Measurements from ENCODE around the gene CDYL.
A peak's percentile ranks its signal among the peaks of the same experiment; 100 is the strongest.

CDYL gene

DNA sequence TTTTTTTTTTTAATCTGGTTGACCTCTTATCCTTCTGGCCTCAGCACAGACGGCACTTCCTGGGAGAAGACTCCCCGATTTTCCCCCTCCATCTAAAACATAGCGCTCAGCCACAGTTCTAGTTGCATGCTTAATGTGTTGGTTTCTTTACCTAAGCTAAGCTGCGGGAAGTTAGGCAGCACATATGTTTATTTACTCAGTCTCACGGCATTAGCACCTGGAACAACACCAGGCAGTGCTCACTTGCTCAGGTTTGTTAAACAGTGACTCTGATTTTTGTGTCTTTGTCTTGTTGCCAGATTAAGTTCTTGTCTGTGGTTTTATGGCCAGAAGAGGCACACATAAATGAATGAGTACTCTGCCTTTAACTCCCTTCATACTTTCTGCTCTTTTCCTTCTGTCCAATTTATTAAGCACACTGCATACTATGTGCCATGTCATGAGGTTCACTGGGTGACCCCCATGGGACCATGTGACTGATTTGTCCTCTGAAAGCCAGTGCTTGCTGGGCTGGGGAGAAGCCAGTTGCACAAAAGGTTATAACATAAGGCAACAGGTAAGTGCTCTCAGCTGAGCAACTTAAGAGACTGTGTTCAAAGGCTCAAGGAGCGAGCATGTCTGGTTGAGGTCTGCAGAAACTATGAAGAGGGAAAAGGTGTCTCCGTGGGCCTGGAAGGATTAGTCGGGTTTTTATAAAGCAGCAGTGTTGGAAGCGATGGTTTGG, 134.0 kb downstream of the CDYL start:
- DNase-seq = no peak

DNA sequence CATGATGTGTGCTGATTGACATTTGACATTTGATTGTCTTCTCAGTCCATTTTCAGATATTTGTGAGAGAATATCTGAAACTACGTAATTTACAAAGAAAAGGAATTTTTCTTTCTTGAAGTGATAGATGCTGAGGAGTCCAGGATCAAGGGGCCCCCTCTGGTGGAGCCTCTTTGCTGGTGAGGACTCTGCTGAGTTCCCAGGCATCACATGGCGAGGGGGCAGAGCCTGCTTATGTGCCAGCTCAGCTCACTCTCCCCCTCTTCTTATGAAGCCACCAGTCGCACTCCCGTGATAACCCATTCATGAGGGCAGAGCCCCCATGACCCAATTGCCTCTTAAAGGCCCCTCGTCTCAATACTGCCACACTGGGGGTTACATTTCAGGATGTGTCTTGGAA, 136.4 kb downstream of the CDYL start:
- DNase-seq = no peak

DNA sequence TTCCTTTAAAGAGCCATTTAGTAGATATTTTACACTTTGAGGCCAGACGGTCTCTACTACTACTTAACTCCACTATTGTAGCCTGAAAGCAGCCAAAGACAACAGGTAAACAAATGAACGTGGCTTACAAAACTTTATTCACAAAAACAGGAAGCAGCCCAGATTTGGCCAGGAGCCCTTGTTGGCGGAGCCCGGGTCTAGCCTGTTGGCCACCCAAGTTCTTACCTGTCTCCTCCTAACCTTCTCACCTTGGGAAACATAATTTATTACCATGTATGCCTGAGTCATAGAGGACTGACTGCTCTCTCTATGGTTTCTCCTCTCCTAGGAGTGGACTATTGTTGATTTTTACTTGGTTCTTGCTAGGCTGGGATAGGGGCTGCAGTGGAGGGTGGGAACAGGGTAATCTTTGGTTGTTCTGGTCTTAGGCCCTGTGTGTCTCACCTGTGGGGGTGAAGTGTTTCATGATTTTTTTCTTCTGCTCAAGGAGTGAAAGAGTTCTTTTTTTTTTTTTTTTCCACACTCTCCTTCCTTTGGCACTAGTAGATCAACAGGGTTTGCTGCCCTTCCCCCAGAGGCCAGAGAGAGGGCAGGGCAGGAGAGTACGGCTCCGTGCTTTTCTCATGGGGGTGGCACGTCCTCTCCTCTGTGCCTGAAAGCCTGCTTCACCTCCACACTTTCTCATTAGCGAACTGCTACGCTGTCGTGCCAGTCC, 137.7 kb downstream of the CDYL start:
- DNase-seq = no peak

- peak; percentile 65 for DNase-seq
These were observed 138.4 kb downstream of the CDYL start for GRCh38 chr6:4914420-4915159.

DNA sequence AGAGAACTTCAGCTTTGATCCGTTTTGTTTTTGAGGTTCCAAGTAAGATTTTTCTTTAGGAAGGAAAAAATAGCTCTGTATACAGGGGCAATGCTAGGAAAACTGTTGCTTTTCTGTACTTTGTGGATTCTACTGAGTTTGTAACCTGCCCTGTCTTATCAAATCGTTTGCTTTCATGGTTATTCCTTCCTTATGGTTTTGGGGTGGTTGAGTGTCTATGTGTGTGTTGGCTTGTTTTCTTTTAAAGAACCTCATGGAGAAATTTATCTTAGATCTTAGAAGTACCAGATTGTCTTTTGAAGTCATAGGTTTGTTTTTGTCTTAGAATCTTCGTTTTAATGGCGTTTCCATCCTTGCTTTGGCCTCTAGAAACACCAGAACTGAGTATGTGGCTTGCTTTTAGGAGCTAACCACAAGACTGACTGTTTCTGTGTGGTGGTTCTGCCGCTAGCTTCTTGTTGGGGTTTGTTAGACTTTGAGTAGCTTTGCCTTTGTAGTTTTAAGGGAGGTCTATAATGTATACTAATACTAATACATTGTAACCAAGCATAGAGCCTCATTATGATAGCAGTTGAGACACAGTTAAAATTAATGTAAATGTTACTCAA, 140.9 kb downstream of the CDYL start:
- DNase-seq = no peak

DNA sequence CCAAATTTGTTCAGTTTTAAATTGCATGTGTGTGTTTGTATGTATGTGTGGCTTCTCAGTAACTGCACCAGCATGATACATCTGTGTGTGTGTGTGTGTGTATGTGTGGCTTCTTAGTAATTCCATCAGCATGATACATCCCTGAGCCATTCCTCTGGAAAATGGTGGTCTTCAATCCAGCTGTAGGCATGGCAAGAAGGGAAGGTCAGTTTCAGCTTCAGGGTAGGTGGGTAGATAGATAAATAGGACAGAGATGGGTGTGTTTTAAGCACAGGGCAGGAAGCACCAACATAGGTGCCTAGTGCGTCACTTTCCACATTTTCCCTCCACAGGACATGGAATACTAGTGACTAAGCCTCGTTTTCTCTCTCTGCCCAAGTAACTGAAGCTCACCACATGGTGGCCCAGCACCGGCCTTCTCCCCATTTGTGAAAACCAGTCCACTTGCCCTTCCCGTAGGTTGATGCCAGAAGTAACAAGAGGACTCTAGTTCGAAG, 144.8 kb downstream of the CDYL start:
- no peak for DNase-seq

- no peak for DNase-seq
These were observed 146.4 kb downstream of the CDYL start for GRCh38 chr6:4922488-4923037.

DNA sequence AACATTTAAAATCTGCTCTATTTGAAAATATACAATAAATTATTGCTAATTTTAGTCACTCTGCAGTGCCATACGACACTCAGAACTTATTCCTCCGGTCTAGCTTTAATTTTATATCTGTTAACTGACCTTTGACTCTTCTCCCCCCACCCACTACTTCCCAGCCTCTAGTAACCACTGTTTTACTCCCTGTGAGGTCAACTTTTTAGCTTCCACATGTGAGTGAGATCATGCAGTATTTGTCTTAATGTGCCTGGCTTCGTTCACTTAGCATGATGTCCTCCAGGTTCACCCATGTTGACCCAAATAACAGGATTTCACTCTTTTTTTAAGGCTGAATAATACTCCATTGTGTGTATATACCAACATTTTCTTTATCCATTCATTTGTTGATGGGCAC, 146.9 kb downstream of the CDYL start:
- DNase-seq = no peak

DNA sequence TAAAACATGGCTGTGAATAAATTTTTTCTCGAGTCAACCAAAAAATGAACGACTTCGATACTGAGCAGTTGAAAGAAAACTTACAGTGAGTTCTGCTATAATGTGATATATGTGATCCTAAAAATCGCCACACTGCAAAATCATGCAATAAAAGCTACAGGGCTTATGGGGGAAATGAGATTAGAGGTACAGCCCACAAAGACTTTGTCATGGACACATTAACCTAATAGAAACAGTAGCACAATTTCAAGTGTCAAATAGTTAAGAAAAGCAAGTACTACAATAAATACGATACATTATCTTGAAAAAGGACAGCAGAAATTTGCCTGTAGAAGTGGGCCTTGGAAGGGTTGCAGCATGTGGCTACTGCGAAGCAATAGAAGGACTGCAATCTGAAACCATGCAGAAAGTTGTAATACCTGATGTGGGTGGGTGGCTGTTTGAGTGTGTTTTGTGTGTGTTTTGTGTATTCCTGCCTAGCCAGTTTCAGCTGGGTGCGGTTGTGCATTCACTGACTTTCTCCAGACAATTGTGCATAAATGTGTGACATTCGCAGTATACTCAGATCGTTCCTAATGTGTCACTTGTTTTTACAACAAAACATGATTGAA, 148.6 kb downstream of the CDYL start:
- DNase-seq = no peak

- DNase-seq = no peak
These were observed 149.4 kb downstream of the CDYL start for GRCh38 chr6:4925580-4925979.

- DNase-seq = no peak
These were observed 152.2 kb downstream of the CDYL start for GRCh38 chr6:4928426-4928825.

DNA sequence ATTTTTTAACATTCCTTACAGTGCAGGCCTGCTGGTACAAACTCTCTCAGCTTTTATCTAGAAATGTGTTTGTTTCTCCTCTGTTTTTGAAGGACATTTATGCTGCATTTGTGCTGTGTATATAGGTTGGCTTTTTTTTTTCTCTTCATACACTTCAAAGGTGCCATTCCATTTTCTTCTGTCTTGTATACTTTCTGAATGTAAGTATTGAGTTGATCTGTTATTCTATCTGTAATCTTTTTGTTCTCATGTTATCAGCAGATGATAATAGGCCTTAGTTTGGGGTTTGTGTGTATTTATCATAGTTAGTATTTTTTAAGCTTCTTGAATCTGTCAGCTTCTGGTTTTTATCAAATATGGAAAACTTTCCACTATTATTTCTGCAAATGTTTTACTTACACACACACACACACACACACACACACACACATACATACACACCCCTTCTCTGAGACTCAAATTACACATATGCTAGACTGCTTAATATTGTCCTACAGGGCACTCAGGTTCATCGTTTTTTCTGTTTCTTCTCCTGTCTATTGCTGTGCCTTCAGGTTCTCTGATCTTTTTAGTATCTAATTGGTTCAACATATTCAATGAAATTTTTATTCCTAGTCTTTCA, 153.0 kb downstream of the CDYL start:
- DNase-seq = no peak

GRCh38 chr6:4930025-4930691, 154.0 kb downstream of the CDYL start:
- peak; percentile 45 for DNase-seq

- DNase-seq = no peak
These were observed 155.5 kb downstream of the CDYL start for GRCh38 chr6:4931530-4932227.

GRCh38 chr6:4932228-4932903, 156.2 kb downstream of the CDYL start:
- DNase-seq = no peak

GRCh38 chr6:4935486-4935885, 159.3 kb downstream of the CDYL start:
- DNase-seq = no peak

- no peak for DNase-seq
These were observed 159.9 kb downstream of the CDYL start for GRCh38 chr6:4935975-4936680.

GRCh38 chr6:4936681-4937041, 160.5 kb downstream of the CDYL start:
- no peak for DNase-seq

DNA sequence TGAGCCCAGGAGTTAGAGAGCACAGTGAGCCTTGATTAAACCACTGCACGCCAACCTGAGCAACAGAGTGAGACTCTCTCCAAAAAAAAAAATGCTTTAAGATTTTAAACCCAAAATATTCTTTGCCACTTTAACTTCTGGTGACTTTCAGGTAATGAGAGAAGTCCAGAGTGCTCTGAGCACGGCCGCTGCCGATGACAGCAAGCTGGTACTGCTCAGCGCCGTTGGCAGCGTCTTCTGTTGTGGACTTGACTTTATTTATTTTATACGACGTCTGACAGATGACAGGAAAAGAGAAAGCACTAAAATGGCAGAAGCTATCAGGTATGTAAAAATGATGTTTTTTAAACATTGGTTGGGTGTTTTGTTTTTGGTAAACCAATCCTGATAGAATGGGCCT, 161.2 kb downstream of the CDYL start:
- no peak for DNase-seq

DNA sequence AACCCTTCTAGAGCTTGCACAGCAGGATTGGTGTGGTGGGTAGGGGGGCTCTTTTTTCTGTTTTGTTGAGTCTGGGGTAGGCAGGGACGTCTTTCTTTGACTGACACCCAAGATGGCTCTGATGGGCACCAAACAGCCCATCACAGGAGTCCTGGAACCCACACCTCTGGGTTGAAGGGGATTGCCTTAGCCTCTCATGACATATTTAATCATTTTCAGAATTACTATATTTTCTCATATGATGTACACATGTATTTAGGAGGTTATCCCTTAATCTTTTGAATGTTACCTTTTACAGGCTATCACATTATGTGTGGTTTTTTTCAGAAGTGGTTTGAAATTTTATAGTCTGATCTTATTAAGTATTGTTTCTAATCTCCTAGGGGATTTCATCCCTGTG, 163.0 kb downstream of the CDYL start:
- no peak for DNase-seq

All from femur (tissue), 1 donor.